K562 (cell line): ENCODE data around the gene FLOT2. TPM values are rescaled to one million over a fixed set of nuclear protein-coding genes. Genes with fewer than 3 reads are reported as not detected.

ENCODE experiments used
- ARID3A ChIP-seq: IDR thresholded peaks from 2 replicates; pipeline ENCODE4 v1.6.1; 2012; ENCODE audit warnings: low read depth, low read length, improper control_type of control experiment, borderline replicate concordance
- ELF1 ChIP-seq: fragments of 200-800 bp; sonication (Bioruptor generic); IDR thresholded peaks from 2 replicates; pipeline ENCODE4 v1.6.1; 2016; ENCODE audit warnings: missing genetic modification characterization, missing compliant biosample characterization
- HDAC1 ChIP-seq, 2 experiments: fragments of 450-650 bp; IDR thresholded peaks; 2 replicates each; pipeline ENCODE4 v1.6.1; 2016 to 2017; ENCODE audit warnings: inconsistent platforms in 1 of 2, mild to moderate bottlenecking in 1 of 2, moderate library complexity in 1 of 2
- L3MBTL2 ChIP-seq: fragments of 450-650 bp; IDR thresholded peaks from 2 replicates; pipeline ENCODE4 v1.6.1; 2016; ENCODE audit warnings: mild to moderate bottlenecking, moderate library complexity
- MEF2D ChIP-seq: conservative IDR thresholded peaks from 2 replicates; pipeline ENCODE4 v1.6.1; 2016; ENCODE audit warnings: low read depth, missing genetic modification characterization, missing compliant biosample characterization
- MTF1 ChIP-seq: fragments of 250-450 bp; sonication (Bioruptor Pico); IDR thresholded peaks from 2 replicates; pipeline ENCODE4 v1.9.0; 2021; ENCODE audit warnings: moderate library complexity, mild to moderate bottlenecking, inconsistent platforms, borderline replicate concordance
- NFIC ChIP-seq: fragments of 450-650 bp; IDR thresholded peaks from 2 replicates; pipeline ENCODE4 v1.6.1; 2017; ENCODE audit warnings: mild to moderate bottlenecking, inconsistent platforms
- POLR2B ChIP-seq: fragments of 450-650 bp; IDR thresholded peaks from 2 replicates; pipeline ENCODE4 v1.6.1; 2018; ENCODE audit warnings: low read depth; ENCODE audit not compliant: partially characterized antibody
- PTRF ChIP-seq: fragments of 450-650 bp; IDR thresholded peaks from 2 replicates; pipeline ENCODE4 v1.6.1; 2016; ENCODE audit warnings: mild to moderate bottlenecking, missing genetic modification characterization, missing compliant biosample characterization
- ZBTB17 ChIP-seq: fragments of 450-650 bp; formaldehyde crosslinking; IDR thresholded peaks from 2 replicates; pipeline ENCODE4 v1.4.0; 2020; ENCODE audit warnings: mild to moderate bottlenecking
- ZFX ChIP-seq: sonication (generic); formaldehyde crosslinking; IDR thresholded peaks from 2 replicates; pipeline ENCODE4 v1.8.0; 2022; ENCODE audit warnings: mild to moderate bottlenecking, missing genetic modification reagents, moderate library complexity
- ZNF146 ChIP-seq: IDR thresholded peaks from one replicate; pipeline ENCODE4 v1.6.1; 2018; ENCODE audit warnings: missing compliant biosample characterization; ENCODE audit not compliant: unreplicated experiment
- ZNF561 ChIP-seq: fragments of 450-650 bp; formaldehyde crosslinking; conservative IDR thresholded peaks from 2 replicates; pipeline ENCODE4 v1.4.0; 2020; ENCODE audit warnings: mild to moderate bottlenecking, moderate library complexity
- polyA plus RNA-seq, 8 experiments: library from polyadenylated mRNA; depleted of rRNA in 4 of 8; stranded (reverse) in 5 of 8; unstranded in 3 of 8; fragments of >200 nt; fragmentation: Nextera tagmentation in 2 of 8; fragmentation: Illumina TruSeq in 1 of 8; extraction: Ambion mirVana in 2 of 8; extraction: Trizol in 1 of 8; gene quantifications; 2 replicates each; pipeline versions ENCODE4 v1.2.1 to v1.2.3, GENCODE V29; 2011 to 2014; ENCODE audit warnings: inconsistent platforms in 1 of 8, missing spikeins in 1 of 8
- total RNA-seq, 7 experiments: library from RNA; depleted of rRNA in 6 of 7; stranded (reverse); fragments of >200 nt in 6 of 7; fragmentation: Illumina TruSeq in 2 of 7; extraction: Trizol in 2 of 7; gene quantifications; 2 replicates each; pipeline versions ENCODE4 v1.2.1 to v1.2.3, GENCODE V29; 2011 to 2021; ENCODE audit warnings: low replicate concordance in 1 of 7
- TF ChIP-seq, protein P1 (sequence below), 2 experiments: fragments of 450-650 bp; IDR thresholded peaks; 2 replicates each; pipeline ENCODE4 v1.6.1; 2018; ENCODE audit warnings: mild to moderate bottlenecking in 2 of 2, low read depth in 1 of 2; ENCODE audit not compliant: partially characterized antibody in 2 of 2
- TF ChIP-seq, protein P2 (sequence below): sonication (generic); formaldehyde crosslinking; IDR thresholded peaks from 2 replicates; pipeline ENCODE4 v1.8.1; 2023; ENCODE audit warnings: mild to moderate bottlenecking, missing genetic modification reagents
- TF ChIP-seq, protein P3 (sequence below): fragments of 450-650 bp; formaldehyde crosslinking; IDR thresholded peaks from 2 replicates; pipeline ENCODE4 v1.4.0; 2020; ENCODE audit warnings: mild to moderate bottlenecking, moderate library complexity

Gene FLOT2
- total and polyA plus RNA-seq, 9 of the 15 experiments (the other 6 are each of a cell fraction or from before 2014, with no cell fraction given), result 17.5 to 138 (median 41.7) TPM

GRCh38 chr17:28901866-28902818 is 4.6 kb upstream of the FLOT2 start (continued):
- TF ChIP-seq, protein P1, sequence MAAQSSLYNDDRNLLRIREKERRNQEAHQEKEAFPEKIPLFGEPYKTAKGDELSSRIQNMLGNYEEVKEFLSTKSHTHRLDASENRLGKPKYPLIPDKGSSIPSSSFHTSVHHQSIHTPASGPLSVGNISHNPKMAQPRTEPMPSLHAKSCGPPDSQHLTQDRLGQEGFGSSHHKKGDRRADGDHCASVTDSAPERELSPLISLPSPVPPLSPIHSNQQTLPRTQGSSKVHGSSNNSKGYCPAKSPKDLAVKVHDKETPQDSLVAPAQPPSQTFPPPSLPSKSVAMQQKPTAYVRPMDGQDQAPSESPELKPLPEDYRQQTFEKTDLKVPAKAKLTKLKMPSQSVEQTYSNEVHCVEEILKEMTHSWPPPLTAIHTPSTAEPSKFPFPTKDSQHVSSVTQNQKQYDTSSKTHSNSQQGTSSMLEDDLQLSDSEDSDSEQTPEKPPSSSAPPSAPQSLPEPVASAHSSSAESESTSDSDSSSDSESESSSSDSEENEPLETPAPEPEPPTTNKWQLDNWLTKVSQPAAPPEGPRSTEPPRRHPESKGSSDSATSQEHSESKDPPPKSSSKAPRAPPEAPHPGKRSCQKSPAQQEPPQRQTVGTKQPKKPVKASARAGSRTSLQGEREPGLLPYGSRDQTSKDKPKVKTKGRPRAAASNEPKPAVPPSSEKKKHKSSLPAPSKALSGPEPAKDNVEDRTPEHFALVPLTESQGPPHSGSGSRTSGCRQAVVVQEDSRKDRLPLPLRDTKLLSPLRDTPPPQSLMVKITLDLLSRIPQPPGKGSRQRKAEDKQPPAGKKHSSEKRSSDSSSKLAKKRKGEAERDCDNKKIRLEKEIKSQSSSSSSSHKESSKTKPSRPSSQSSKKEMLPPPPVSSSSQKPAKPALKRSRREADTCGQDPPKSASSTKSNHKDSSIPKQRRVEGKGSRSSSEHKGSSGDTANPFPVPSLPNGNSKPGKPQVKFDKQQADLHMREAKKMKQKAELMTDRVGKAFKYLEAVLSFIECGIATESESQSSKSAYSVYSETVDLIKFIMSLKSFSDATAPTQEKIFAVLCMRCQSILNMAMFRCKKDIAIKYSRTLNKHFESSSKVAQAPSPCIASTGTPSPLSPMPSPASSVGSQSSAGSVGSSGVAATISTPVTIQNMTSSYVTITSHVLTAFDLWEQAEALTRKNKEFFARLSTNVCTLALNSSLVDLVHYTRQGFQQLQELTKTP (IDR thresholded peaks at IDR 0.05; ENCODE audit: low read depth in 1 of 2, partially characterized antibody in 2 of 2), result peak in 1 of 2 experiments; percentile 46
- TF ChIP-seq ZNF146 (CRISPR knock-in tag) (no peak), L3MBTL2 (no peak), HDAC1 (IDR thresholded peaks at IDR 0.05) (peak in 1 of 2 experiments; percentile 80; a peak in 2 of 4 replicates), MEF2D (tag) (no peak), ZFX (CRISPR knock-in tag) (no peak), ARID3A (no peak), ZNF561 (CRISPR knock-in tag) (no peak), ZBTB17 (CRISPR knock-in tag) (no peak), POLR2B (no peak), ELF1 (tag) (no peak), MTF1 (no peak), PTRF (no peak), NFIC (no peak; the same call in 1 of the 2 replicates)
- TF ChIP-seq, protein P2, sequence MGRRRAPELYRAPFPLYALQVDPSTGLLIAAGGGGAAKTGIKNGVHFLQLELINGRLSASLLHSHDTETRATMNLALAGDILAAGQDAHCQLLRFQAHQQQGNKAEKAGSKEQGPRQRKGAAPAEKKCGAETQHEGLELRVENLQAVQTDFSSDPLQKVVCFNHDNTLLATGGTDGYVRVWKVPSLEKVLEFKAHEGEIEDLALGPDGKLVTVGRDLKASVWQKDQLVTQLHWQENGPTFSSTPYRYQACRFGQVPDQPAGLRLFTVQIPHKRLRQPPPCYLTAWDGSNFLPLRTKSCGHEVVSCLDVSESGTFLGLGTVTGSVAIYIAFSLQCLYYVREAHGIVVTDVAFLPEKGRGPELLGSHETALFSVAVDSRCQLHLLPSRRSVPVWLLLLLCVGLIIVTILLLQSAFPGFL (CRISPR knock-in tag), result no peak
- TF ChIP-seq, protein P3, sequence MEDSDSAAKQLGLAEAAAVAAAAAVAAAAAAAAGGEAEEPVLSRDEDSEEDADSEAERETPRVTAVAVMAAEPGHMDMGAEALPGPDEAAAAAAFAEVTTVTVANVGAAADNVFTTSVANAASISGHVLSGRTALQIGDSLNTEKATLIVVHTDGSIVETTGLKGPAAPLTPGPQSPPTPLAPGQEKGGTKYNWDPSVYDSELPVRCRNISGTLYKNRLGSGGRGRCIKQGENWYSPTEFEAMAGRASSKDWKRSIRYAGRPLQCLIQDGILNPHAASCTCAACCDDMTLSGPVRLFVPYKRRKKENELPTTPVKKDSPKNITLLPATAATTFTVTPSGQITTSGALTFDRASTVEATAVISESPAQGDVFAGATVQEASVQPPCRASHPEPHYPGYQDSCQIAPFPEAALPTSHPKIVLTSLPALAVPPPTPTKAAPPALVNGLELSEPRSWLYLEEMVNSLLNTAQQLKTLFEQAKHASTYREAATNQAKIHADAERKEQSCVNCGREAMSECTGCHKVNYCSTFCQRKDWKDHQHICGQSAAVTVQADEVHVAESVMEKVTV (CRISPR knock-in tag), result no peak
